GM18508 (cell line): ENCODE data around the gene AP1S1.
"Not testable (repeated sequence)": the region's sequence is repeated elsewhere in the genome, so short reads cannot be mapped to it uniquely, and the experiment has no call there.

Experiments
- ATAC-seq: cut with Tn5 transposase; IDR thresholded peaks from one replicate; pipeline ENCODE4 v1.9.1; 2021; ENCODE audit warnings: moderate number of reproducible peaks; ENCODE audit not compliant: insufficient read depth, unreplicated experiment

AP1S1 gene

GRCh38 chr7:101124376-101125056 lies 29.8 kb upstream of the AP1S1 start:
- no peak for ATAC-seq

DNA sequence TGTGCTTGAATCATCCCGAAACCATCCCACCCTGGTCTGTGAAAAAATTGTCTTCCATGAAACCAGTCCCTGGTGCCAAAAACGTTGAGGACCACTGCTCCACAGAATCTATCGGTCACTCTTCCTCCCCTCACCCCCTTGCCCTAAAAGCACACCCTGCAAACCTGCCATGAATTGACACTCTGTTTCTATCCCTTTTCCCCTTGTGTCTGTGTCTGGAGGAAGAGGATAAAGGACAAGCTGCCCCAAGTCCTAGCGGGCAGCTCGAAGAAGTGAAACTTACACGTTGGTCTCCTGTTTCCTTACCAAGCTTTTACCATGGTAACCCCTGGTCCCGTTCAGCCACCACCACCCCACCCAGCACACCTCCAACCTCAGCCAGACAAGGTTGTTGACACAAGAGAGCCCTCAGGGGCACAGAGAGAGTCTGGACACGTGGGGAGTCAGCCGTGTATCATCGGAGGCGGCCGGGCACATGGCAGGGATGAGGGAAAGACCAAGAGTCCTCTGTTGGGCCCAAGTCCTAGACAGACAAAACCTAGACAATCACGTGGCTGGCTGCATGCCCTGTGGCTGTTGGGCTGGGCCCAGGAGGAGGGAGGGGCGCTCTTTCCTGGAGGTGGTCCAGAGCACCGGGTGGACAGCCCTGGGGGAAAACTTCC lies 28.2 kb upstream of the AP1S1 start:
- peak; percentile 55 for ATAC-seq

GRCh38 chr7:101126651-101127459 lies 27.4 kb upstream of the AP1S1 start, which contains the start of gene SERPINE1:
Gene SERPINE1 (plus strand): TSS chr7:101127104. CDS start chr7:101128394, 1,290 bp downstream.
- ATAC-seq = peak; percentile 35

DNA sequence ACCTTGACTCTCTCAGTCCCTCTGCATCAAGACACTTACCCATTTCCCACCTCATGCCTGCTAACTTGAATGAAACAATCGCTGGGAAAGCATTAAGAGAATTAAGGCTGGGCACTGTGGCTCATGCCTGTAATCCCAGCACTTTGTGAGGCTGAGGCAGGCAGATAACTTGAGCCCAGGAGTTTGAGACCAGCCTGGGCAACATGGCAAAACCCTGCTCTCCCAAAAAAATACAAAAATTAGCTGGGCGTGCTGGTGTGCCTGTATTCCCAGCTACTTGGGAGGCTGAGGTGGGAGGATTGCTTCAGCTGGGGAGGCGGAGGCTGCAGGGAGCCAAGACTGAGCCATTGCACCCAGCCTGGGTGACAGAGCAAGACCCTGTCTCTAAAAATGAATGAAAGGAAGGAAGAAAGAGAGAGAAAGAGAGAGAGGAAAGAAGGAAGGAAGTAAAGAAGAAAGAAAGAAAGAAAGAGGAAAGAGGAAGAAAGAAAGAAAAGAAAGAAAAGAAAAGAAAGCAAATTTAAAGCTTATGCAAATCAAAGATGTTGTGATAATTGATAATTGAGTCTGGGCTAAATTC lies 26.7 kb upstream of the AP1S1 start:
- no peak for ATAC-seq

DNA sequence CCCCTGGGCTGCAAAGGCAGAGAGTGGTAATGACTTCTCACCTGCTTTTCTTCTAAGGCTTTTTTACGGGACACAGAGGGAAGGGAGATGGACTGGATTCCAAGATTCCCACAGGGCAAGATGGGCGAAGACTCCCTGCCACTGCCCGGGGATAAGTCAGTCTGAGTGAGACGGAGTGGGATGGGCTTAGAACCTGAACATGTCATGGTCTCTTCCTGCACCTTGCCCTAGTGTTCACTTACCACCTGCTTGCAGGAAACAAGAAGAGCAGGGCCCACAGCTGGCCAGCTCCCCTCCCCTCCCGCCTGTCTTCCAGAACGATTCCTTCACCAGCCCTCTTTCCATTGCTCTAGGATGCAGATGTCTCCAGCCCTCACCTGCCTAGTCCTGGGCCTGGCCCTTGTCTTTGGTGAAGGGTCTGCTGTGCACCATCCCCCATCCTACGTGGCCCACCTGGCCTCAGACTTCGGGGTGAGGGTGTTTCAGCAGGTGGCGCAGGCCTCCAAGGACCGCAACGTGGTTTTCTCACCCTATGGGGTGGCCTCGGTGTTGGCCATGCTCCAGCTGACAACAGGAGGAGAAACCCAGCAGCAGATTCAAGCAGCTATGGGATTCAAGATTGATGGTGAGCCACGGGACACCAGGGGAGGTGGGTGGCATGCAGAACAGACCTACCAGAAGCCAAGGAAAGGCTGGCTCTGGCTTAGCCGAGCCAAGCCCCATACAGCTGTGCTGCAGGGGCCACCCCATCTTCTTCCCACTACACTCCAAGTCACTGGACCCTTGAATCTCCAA lies 26.0 kb upstream of the AP1S1 start:
- ATAC-seq = no peak

- ATAC-seq = no peak
These were observed 24.6 kb upstream of the AP1S1 start for GRCh38 chr7:101129603-101130117.

GRCh38 chr7:101132626-101133600 lies 21.4 kb upstream of the AP1S1 start:
- not testable (repeated sequence) for ATAC-seq

- no peak for ATAC-seq
These were observed 20.5 kb upstream of the AP1S1 start for GRCh38 chr7:101133621-101134398.

- no peak for ATAC-seq
These were observed 19.8 kb upstream of the AP1S1 start for GRCh38 chr7:101134399-101134980.

- ATAC-seq = no peak
These were observed 16.5 kb upstream of the AP1S1 start for GRCh38 chr7:101137651-101138212.

DNA sequence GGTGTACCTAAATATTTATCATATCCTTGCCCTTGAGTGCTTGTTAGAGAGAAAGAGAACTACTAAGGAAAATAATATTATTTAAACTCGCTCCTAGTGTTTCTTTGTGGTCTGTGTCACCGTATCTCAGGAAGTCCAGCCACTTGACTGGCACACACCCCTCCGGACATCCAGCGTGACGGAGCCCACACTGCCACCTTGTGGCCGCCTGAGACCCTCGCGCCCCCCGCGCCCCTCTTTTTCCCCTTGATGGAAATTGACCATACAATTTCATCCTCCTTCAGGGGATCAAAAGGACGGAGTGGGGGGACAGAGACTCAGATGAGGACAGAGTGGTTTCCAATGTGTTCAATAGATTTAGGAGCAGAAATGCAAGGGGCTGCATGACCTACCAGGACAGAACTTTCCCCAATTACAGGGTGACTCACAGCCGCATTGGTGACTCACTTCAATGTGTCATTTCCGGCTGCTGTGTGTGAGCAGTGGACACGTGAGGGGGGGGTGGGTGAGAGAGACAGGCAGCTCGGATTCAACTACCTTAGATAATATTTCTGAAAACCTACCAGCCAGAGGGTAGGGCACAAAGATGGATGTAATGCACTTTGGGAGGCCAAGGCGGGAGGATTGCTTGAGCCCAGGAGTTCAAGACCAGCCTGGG lies 15.9 kb upstream of the AP1S1 start:
- no peak for ATAC-seq

GRCh38 chr7:101140339-101140699 lies 14.0 kb upstream of the AP1S1 start:
- no peak for ATAC-seq

DNA sequence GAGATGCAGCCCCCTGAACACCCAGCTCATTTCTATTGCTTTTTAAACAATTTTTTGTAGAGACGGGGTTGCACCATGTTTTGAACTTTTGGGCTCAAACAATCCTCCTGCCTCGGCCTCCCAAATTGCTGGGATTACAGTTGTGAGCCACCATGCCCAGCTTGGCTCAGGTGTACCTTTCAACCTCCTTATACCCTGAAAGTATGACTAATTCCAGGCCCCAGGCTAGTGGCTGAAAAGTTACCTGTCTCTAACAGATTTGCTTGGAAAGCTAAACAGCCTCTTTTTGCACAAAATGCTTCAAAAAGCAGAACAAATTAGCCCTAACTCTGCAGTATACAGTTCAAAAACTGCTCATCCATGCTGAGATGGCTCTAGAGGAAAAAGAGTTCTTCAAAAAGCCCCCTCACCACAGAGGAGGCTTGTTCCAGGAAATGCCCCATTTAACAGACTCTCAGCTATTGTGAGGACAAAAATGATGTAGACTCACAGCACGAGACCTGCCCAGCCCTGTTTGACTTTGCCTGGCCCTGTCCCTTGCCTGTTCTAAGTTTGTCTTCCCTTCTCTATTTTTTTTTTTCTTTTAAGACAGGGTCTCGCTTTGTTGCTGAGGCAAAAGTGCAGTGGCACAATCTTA lies 13.4 kb upstream of the AP1S1 start:
- no peak for ATAC-seq

DNA sequence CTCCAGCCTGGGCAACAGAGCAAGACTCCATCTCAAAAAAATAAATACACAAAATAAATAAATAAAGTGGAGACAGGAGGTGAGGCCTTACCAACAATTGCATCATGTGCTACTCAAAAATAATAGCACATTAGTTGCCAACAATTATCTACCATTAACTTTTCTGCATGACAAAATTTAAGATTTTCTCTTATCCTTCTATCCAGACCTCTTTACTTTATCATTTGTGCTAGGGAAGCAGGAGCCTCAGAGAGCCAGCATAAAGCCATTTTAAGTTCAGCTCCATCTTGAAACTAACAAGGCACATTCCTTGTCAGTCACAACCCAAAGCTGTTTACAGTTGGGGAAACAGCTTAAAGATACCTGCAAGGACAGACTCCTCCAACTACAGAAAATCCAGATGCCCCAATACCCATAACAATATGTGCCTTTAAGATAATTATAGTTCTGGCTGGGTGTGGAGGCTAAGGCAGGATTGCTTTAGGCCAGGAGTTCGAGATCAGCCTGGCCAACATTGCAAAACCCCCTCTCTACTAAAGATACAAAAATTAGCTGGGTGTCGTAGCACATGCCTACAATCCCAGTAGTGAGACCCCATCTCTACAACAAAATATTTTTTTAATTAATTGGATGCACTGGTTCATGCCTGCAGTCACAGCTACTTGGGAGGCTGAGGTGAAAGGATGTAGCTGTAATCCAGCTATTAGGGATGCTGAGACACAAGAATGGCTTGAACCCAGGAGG lies 2.2 kb upstream of the AP1S1 start:
- no peak for ATAC-seq

DNA sequence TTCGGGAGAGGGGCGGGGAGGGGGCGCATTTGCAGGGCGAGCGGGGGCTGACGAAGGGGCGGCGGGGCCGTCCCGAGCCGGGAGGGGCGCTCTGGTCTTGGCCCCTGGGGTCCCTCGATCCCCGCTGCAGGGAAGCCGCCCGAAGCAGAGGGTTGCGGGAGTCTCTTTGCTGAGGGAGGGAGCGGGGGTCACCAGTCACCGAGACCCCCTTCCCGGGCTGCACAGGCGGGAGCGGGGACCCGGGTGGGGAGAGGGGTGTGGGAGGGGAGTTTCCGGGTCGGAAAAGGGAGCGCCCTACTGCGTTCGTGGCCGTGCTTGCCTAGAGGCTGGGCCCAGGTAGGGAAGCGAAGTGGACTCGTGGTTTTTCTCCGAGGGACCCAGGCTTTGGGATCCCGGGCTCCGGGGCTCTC lies 422 bp downstream of the AP1S1 start:
- ATAC-seq = no peak

DNA sequence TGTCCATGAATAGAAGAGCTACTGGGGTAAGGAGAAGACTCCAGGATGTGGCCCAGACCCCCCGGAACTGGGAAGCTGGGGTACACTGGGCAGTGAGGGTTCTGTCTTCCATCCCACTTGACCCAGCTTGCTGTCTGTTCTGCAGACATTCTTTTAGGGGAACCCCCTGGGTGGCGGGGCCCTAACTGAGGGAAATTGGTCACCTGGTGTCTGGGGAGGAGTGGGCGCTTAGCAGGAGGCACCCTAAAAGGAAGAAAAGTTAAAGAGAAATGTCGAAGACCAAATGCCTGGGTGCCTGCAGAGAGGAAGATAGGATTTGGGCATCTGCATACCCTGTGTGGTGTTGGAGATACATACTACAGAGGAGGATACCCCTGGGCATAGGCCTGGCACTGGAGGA lies 1.0 kb downstream of the AP1S1 start:
- ATAC-seq = no peak
